Cerebellar cortex (tissue), 1 donor: ENCODE measurements around the gene RSBN1L.
"Not testable (repeated sequence)": the region's sequence is repeated elsewhere in the genome, so short reads cannot be mapped to it uniquely, and the experiment has no call there.

Experiments used
- DNase-seq: peaks from one replicate; pipeline ENCODE4 v3.0.0-alpha.2; 2015; ENCODE audit warnings: low spot score

RSBN1L gene

GRCh38 chr7:77687747-77688144 lies 8.5 kb upstream of the RSBN1L start:
- no peak for DNase-seq

GRCh38 chr7:77690289-77690688 lies 6.0 kb upstream of the RSBN1L start:
- no peak for DNase-seq

DNA sequence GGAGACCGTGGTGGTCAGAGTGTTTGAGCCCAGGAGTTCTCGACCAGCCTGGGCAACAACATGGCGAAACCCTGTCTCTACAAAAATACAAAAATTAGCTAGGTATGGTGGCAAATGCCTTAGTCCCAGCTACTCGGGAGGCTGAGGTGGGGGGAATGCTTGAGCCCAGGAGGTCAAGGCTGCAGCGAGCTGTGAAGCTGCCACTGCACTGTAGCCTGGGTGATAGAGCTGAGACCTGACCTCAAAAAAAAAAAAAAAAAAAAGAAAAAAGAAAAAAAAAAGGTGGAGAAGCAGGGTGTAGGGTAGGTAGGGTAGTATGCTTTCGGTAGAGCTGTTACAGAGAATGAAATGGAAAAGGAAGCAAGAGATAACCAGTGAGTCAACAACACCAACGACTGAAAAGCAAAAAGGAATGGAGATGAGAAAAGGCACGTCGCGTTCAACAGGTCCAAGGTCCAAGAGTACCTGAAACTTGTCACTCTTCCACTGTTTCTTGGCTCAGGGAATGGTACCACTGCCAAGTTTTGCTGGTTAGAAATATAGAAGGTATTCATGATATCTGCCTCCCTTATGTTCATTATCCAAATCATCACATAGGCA lies 4.3 kb upstream of the RSBN1L start:
- no peak for DNase-seq

GRCh38 chr7:77693830-77694583 lies 2.3 kb upstream of the RSBN1L start:
- DNase-seq: no peak

DNA sequence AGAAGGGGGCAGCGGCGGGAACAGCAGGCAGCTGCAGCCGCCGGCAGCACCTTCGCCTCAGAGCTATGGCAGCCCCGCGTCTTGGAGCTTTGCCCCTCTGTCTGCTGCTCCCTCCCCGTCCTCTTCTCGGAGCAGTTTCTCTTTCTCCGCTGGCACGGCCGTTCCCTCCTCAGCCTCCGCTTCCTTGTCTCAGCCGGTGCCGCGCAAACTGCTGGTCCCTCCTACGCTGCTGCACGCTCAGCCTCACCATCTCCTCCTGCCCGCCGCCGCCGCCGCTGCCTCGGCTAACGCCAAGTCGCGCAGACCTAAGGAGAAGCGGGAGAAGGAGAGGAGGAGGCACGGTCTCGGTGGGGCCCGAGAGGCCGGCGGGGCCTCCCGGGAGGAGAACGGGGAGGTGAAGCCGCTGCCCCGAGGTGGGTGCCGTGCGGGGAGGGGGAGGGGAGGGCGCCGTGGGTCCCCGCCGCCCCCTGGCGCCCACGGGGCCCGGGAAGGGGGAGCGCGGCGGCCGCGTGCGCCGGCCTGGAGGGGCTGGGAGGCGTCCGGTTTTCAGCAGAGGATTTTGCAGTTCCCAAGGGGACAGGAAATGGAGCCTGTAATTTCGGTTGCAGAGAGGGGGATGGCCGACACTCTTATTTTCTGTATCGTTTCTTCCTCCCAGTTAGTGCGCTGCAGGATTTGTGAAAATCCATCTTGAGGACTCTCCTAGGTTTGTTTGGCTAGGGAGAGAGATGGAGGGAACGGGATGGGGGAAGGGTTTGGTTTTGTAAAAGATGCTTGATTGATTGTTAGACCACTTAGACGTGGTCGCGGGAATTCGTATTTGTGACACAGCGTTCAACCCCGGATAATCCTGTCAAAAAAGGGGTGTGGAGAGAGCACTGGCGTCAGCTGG lies 630 bp downstream of the RSBN1L start:
- DNase-seq: peak; percentile 71

DNA sequence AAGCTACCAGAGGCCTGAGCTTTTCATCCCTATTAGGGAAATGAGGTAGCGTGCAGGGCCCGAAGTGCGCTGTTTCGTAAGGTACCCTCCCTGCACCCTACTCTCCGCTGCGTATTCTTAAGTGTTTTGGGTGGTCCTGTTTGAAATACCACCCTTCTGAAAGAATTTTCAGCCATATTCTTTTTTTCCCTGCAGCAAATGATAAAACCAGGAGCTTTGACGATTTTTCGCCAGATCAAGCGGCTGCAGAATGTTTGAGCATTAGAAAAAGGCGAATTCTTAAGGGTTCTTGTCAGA lies 1.2 kb downstream of the RSBN1L start:
- DNase-seq: no peak

DNA sequence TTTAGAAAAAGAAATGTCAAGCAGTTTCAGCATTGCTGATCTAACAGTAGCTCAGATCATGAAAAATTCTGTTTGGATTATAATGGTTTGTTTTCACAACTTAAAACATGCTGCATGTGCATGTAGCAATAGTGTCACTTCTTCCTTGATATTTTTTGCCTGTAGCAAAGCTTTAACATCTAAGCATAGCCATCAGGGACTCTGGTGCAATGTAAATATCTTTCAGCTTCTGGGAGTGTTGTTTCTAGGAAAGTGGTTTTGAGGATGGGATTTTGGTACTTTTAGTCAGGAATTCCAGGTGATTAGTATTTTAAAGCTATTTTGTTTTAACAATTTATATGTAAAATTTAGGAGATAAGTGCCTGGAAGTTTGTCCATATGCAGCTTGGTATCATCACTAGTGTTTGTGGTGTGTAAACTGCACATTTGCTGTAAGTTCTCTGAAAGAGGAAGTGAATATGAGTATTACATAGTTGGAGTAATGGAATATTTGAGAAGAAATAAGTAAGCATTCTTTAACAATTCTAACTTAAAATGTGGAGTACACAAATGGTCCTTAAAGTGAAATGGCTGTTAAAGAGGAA lies 1.9 kb downstream of the RSBN1L start:
- peak; percentile 23 for DNase-seq

DNA sequence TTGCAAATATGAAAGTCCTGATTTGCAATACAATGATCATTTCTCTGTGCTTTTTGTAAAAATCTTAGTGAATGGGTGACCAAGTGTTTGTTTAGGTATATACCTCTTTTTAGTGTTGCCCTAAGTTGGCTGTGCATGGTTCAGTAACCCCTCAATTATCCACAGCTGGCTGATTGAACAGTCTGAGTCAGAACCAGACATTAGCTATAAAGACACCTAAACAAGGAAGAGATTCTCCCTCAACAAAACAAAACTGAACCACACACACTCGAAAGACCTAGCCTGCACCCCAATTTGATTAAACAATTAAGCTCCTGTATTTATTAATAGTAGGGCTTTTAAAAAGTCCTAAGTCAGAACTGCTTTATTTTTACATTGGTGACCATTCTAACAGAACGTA lies 2.8 kb downstream of the RSBN1L start:
- no peak for DNase-seq

GRCh38 chr7:77702513-77702912 lies 6.3 kb downstream of the RSBN1L start:
- no peak for DNase-seq

DNA sequence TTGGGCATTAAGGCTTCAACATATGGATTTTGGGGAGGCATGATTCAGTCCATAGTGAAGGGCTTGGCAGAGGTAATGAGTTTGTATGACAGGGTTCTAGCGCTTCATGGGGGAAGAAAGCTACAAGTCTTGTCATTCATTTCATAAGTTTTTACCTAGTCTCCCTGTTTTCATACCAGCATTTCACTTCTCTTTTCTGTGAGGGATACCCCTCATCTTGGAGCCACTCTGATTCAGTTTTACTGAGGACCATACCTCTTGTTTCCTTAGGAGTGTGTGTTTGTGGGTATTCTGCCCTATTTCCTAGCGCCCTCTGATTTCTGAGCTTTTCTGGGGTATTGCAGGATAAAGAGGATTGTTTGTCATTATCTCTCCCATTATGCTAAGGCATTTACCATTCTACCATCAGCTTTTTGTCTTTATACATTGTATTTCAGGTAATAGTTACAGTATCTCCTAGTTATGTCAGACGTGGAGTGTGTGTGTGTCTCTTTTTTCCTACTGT lies 6.8 kb downstream of the RSBN1L start:
- no peak for DNase-seq

GRCh38 chr7:77703669-77704068 lies 7.4 kb downstream of the RSBN1L start:
- DNase-seq: not testable (repeated sequence)

DNA sequence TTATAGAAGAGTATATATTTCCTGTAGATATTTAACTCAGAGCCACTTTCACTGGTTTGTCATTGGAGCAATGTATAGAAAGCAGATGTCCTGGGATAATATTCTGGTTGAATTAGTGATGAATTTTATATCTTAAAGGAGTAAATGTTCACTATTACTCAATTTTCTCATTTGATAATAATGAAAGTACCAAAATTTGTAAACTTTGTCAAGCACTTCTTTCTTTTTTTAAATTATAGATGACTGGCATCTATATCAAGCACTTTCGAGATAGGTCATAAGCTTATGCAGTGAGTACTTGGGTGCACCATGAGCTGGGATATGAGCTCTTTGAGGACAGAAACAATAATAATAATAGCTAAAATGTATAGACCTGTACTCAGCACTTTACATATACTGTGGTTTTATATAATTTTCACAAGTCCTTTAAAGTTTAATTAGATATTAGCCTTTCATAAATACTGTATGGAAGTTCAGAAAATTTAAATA lies 11.3 kb downstream of the RSBN1L start:
- no peak for DNase-seq

GRCh38 chr7:77710067-77710466 lies 13.8 kb downstream of the RSBN1L start:
- DNase-seq: no peak

- no peak for DNase-seq
These were observed 14.6 kb downstream of the RSBN1L start for GRCh38 chr7:77710861-77711260.

- DNase-seq: no peak
These were observed 17.9 kb downstream of the RSBN1L start for GRCh38 chr7:77714195-77714594.

DNA sequence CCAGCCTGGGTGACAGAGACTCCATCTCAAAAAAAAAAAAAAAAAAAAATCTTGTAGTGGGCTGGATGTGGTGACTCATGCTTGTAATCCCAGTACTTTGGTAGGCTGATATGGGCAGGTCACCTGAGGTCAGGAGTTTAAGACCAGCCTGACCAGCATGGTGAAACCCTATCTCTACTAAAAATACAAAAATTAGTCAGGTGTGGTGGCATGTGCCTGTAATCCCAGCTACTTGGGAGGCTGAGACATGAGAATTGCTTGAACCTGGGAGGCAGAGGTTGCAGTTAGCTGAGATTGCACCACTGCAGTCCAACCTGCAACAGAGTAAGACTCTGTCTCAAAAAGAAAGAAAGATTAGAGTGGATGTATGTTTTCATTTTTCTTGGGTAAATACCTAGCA lies 18.7 kb downstream of the RSBN1L start:
- DNase-seq: not testable (repeated sequence)

- DNase-seq: no peak
These were observed 20.5 kb downstream of the RSBN1L start for GRCh38 chr7:77716804-77717203.

DNA sequence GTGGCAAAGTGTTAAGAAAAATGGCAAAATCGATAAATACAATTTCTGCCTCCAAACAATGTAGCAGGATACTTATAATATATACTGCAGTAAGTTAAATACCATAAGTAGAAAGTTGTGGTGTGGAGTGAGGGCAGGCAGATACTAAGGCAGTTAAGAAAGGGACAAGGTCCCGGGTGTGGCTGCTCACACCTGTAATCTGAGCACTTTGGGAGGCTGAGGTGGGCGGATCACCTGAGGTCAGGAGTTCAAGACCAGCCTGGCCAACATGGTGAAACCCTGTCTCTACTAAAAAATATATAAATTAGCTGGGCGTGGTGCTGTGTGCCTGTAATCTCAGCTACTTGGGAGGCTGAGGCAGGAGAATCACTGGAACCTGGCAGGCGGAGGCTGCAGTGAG lies 21.3 kb downstream of the RSBN1L start:
- not testable (repeated sequence) for DNase-seq

- DNase-seq: no peak
These were observed 31.3 kb downstream of the RSBN1L start for GRCh38 chr7:77727527-77727926.

DNA sequence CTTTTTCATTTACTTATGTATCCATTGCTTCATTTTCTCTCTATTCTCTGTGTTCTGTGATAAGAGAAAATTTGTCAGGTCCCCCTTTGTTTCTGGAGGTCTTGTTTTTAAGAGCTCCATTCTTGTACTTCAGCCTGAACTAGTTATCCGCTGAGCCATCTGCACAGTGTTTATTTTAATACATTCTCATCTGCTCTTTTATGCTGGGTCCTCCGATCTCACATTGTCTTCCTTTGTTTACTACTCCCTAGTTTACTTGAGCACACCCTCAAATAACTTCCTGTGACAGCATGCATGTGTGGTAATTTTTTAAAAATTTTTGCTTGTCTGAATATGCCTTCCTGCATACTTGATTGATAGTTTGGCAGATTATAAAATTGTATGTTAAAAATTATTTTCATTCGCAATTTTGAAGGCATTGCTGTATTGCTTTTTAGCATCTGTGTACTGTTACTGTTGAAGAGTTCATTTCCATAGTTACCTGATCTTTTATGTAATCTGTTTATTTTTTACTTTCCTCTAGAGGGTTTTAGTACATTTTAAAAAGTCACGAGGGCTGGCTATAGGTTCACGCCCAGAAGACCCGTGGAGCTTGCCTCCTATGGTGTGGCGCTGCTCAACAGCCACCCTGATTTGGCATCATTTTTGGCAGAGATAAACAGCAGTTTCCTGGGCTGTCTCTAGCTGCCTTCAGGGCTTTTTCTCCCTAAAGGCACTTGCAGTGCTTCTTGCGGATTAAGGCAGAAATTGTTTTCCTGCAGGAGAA lies 31.9 kb downstream of the RSBN1L start:
- peak; percentile 71 for DNase-seq

- DNase-seq: no peak
These were observed 33.5 kb downstream of the RSBN1L start for GRCh38 chr7:77729574-77730348.
